Measurements from ENCODE around the gene CSNK1E. TPM values are rescaled to one million over a fixed set of nuclear protein-coding genes. Genes with fewer than 3 reads are reported as not detected.

CSNK1E gene
- total and polyA plus RNA-seq, 2 of the 8 experiments (the other 6 are each of a cell fraction or from before 2014, with no cell fraction given): 247 to 263 TPM

DNA sequence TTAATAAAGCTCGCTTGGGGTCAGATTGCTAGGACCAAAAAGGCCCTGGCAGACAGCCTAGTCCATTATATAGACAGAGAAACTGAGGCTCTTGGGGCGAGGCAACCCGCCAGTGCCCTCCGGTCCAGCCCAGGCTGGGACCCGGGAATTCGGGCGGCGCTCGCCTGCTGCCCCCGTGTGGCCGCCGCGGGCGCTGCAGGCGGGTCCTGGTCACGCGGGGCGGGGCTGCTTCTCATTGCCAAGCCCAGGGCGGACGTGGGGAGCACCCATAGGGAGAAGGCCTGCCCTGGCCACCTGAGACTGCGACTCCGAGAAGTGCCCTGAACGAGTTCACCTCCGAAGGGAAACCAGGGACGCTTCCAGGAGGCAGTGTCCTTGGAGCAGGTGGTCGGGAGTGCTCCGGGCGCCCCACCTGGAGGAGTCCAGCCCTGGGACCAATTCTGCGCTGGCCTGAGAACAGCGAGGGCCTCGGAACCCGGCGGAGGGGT, 36.0 kb upstream of the CSNK1E start:
- POLR2A ChIA-PET (ENCODE audit: partially characterized antibody): no interaction called here
- H3K4me1 ChIP-seq (replicated peaks in 1 of 4; ENCODE audit: control insufficient read depth in 3 of 4, insufficient read depth in 4 of 4, low read length in 3 of 4): peaks cover 0 to 24% (median 6%) of the 10 kb centered on the region in 4 experiments; a peak in 6 of 7 replicates
- no peak overlapping the region for H3K56ac ChIP-seq (replicated peaks; ENCODE audit: insufficient read length, low read depth, low read length)
- 34% methylated on average over 29 of the region's 33 CpGs; no CpG with 5 or more reads in 1 of the 2 experiments for WGBS, 2 experiments (ENCODE audit: extremely low coverage in 1 of 2, insufficient coverage in 1 of 2, insufficient read length in 1 of 2, insufficient replicate concordance in 2 of 2, low coverage in 1 of 2, low lambda C conversion rate in 2 of 2, missing lambda C conversion rate in 1 of 2)
- no peak overlapping the region for H4K5ac ChIP-seq (ENCODE audit: insufficient read length, low read depth, low read length)
- no peaks in the 10 kb centered on the region for H3K79me1 ChIP-seq (ENCODE audit: low read depth, low read length)
- no peaks in the 10 kb centered on the region for H3K23me2 ChIP-seq (ENCODE audit: low read depth, low read length)
- no peak overlapping the region for H3K23ac ChIP-seq (ENCODE audit: insufficient read length)
- FAIRE-seq: no peak
- no peak overlapping the region for H3K4me3 ChIP-seq (ENCODE audit: extremely low read depth in 1 of 4, insufficient read depth in 2 of 4, low read depth in 3 of 4, low read length in 4 of 4)
- no peak overlapping the region for H2BK20ac ChIP-seq (ENCODE audit: low read length)
- no peak overlapping the region for H2BK12ac ChIP-seq (ENCODE audit: low read depth, low read length)
- no peaks in the 10 kb centered on the region for H3K9me3 ChIP-seq (ENCODE audit: insufficient read depth in 2 of 2, low read depth in 1 of 2, low read length in 1 of 2)
- CTCF ChIA-PET (ENCODE audit: partially characterized antibody): interaction anchor here (1.0 to 2.5 kb wide), 5 partner anchors 35 to 91 kb away, joined by 3 to 6 read pairs (median 3); no protein-coding TSS in a partner anchor
- DNase-seq (ENCODE audit: low read depth in 1 of 2, low spot score in 2 of 2): peak; percentile 38 to 97
- no peak overlapping the region for H2AFZ ChIP-seq (ENCODE audit: low read length)
- no peak overlapping the region for H3K9ac ChIP-seq (replicated peaks in 1 of 4; ENCODE audit: extremely low read depth in 1 of 4, low read depth in 3 of 4, low read length in 3 of 4)
- H3K27ac ChIP-seq (ENCODE audit: low read depth, low read length): no peak overlapping the region
- peaks cover 0 to 14% of the 10 kb centered on the region in 2 experiments for H4K20me1 ChIP-seq (replicated peaks in 1 of 2; ENCODE audit: control insufficient read depth in 1 of 2, insufficient read depth in 2 of 2, low read length in 2 of 2)
- H3K36me3 ChIP-seq (ENCODE audit: control insufficient read depth in 2 of 4, insufficient read depth in 4 of 4, low read length in 3 of 4): peaks cover 0 to 13% (median 2%) of the 10 kb centered on the region in 4 experiments; a peak in 3 of 8 replicates
- no peak overlapping the region for H4K8ac ChIP-seq (ENCODE audit: extremely low read depth, insufficient read depth, low read length)
- H4K91ac ChIP-seq (replicated peaks; ENCODE audit: insufficient read length, low read length): no peak overlapping the region
- no peak overlapping the region for H2AK5ac ChIP-seq (ENCODE audit: low read depth, low read length)
- no peak overlapping the region for H3K18ac ChIP-seq (ENCODE audit: extremely low read depth, low read length)
- no peak overlapping the region for H2BK15ac ChIP-seq (ENCODE audit: low read length)
- H3K4ac ChIP-seq (replicated peaks; ENCODE audit: insufficient read length, low read depth, low read length): no peak overlapping the region
- no peak overlapping the region for H3K14ac ChIP-seq (ENCODE audit: insufficient read length)
- no peak overlapping the region for H2BK5ac ChIP-seq (ENCODE audit: low read depth, low read length)
- no peaks in the 10 kb centered on the region for H3K79me2 ChIP-seq (ENCODE audit: control insufficient read depth in 1 of 2, insufficient read depth in 2 of 2, low read length in 2 of 2)
- H2BK120ac ChIP-seq (replicated peaks; ENCODE audit: low read depth, low read length): no peak overlapping the region
- no peaks in the 10 kb centered on the region for H3K27me3 ChIP-seq (replicated peaks in 1 of 4; ENCODE audit: control insufficient read depth in 3 of 4, extremely low read depth in 1 of 4, insufficient read depth in 3 of 4, low read length in 3 of 4)
- H3K4me2 ChIP-seq (ENCODE audit: insufficient read depth in 1 of 2, low read depth in 2 of 2, low read length in 2 of 2): no peak overlapping the region
- TF ChIP-seq, protein P1, sequence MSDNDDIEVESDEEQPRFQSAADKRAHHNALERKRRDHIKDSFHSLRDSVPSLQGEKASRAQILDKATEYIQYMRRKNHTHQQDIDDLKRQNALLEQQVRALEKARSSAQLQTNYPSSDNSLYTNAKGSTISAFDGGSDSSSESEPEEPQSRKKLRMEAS (IDR thresholded peaks at IDR 0.05): peak; percentile 33; the same call in 1 of the 2 replicates
- no peak for TF ChIP-seq RNF2 (IDR thresholded peaks at IDR 0.05; ENCODE audit: borderline replicate concordance, low read depth, low read length, missing control alignments, poor library complexity, severe bottlenecking)
- no peak for TF ChIP-seq PHF8 (conservative IDR thresholded peaks at IDR 0.05; ENCODE audit: low read depth, low read length)
- peak; percentile 90 to 94 (median 90) for TF ChIP-seq CTCF (IDR thresholded peaks at IDR 0.05; ENCODE audit: control extremely low read depth in 1 of 3, insufficient read depth in 1 of 3, low read depth in 1 of 3, low read length in 3 of 3)
- no peak for TF ChIP-seq TAF1 (IDR thresholded peaks at IDR 0.05; ENCODE audit: low read depth, low read length)
- peak; percentile 67 for TF ChIP-seq TEAD4 (IDR thresholded peaks at IDR 0.05; ENCODE audit: low read depth, low read length)
- 0 out of 2 replicates have a peak, but pooled peaks have one; percentile 16 for TF ChIP-seq ATF3 (IDR thresholded peaks at IDR 0.05; ENCODE audit: insufficient read depth, low read depth, low read length)
- TF ChIP-seq, protein P2, sequence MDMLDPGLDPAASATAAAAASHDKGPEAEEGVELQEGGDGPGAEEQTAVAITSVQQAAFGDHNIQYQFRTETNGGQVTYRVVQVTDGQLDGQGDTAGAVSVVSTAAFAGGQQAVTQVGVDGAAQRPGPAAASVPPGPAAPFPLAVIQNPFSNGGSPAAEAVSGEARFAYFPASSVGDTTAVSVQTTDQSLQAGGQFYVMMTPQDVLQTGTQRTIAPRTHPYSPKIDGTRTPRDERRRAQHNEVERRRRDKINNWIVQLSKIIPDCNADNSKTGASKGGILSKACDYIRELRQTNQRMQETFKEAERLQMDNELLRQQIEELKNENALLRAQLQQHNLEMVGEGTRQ (IDR thresholded peaks at IDR 0.05; ENCODE audit: low read length): peak; percentile 38; the same call in 1 of the 2 replicates

Measured in H1 (cell line).